Cardiac fibroblast (primary cell): ENCODE results near the gene F3.
A peak's percentile ranks its signal among the peaks of the same experiment; 100 is the strongest.

Experiments used
- DNase-seq, 2 donors: peaks; one replicate each; pipeline versions ENCODE4 v3.0.0 to v3.0.0-alpha.2; 2010; ENCODE audit warnings: low read depth in 2 of 2
- H3K4me3 ChIP-seq, 2 donors: replicated peaks in 1 of 2; 1 replicate in 1 of 2; 2 replicates in 1 of 2; pipeline ENCODE4 v1.5.1; 2011; ENCODE audit warnings: low read depth in 2 of 2, low read length in 2 of 2, mild to moderate bottlenecking in 2 of 2, moderate library complexity in 1 of 2
- CTCF ChIP-seq: IDR thresholded peaks from one replicate; pipeline ENCODE4 v1.5.1; 2011; ENCODE audit warnings: low read depth, mild to moderate bottlenecking, low read length, inconsistent platforms

Gene F3

GRCh38 chr1:94528826-94529225 is 12.7 kb downstream of the F3 start:
- TF ChIP-seq CTCF, result no peak
- H3K4me3 ChIP-seq, result no peak overlapping the region
- no peak for DNase-seq

- DNase-seq, result no peak
- no peak overlapping the region for H3K4me3 ChIP-seq
- TF ChIP-seq CTCF, result no peak
Observed at GRCh38 chr1:94528299-94528698, 13.3 kb downstream of the F3 start.

GRCh38 chr1:94527447-94528031 is 14.0 kb downstream of the F3 start:
- H3K4me3 ChIP-seq, result no peak overlapping the region
- no peak for TF ChIP-seq CTCF
- DNase-seq, result peak; percentile 38 to 47

- H3K4me3 ChIP-seq, result no peak overlapping the region
- no peak for TF ChIP-seq CTCF
- DNase-seq, result no peak
Observed at GRCh38 chr1:94526152-94526980, 15.2 kb downstream of the F3 start.

GRCh38 chr1:94524531-94524930 is 17.0 kb downstream of the F3 start:
- no peak for TF ChIP-seq CTCF
- DNase-seq, result no peak
- H3K4me3 ChIP-seq, result no peak overlapping the region

- TF ChIP-seq CTCF, result peak; percentile 37
- DNase-seq, result peak; percentile 83 to 85
Observed at GRCh38 chr1:94522304-94522703, 19.3 kb downstream of the F3 start.

More at GRCh38 chr1:94522304-94522703, 19.3 kb downstream of the F3 start:
- no peak overlapping the region for H3K4me3 ChIP-seq
